Ovary (tissue), 9 donors: Measurements from ENCODE around the gene ERVV-1. TPM values are rescaled to one million over a fixed set of nuclear protein-coding genes. Genes with fewer than 3 reads are reported as not detected.

Experiments used
- DNase-seq, 5 donors: peaks; one replicate each; pipeline ENCODE4 v3.0.0-alpha.2; 2019 to 2020
- H3K27ac ChIP-seq, 2 donors: fragments of 200-600 bp; one replicate each; pipeline versions ENCODE4 v1.5.1 to v1.8.0; 2019 to 2022
- H3K27me3 ChIP-seq: fragments of 200-600 bp; one replicate; pipeline ENCODE4 v1.8.0; 2022
- H3K36me3 ChIP-seq: fragments of 200-600 bp; sonication (generic); one replicate; pipeline ENCODE4 v1.5.1; 2019
- H3K4me1 ChIP-seq: one replicate; pipeline ENCODE4 v1.8.1; 2013; ENCODE audit warnings: mild to moderate bottlenecking, moderate library complexity; ENCODE audit not compliant: insufficient read depth
- H3K4me3 ChIP-seq: fragments of 200-600 bp; sonication (generic); one replicate; pipeline ENCODE4 v1.5.1; 2017
- H3K9me3 ChIP-seq, 2 donors: fragments of 200-600 bp in 1 of 2; sonication (generic) in 1 of 2; one replicate each; pipeline versions ENCODE4 v1.5.1 to v1.8.1; 2013 to 2019; ENCODE audit warnings: mild to moderate bottlenecking in 1 of 2, moderate library complexity in 1 of 2
- CTCF ChIP-seq, 3 donors: fragments of 450-650 bp in 2 of 3; fragments of 200-600 bp in 1 of 3; IDR thresholded peaks; one replicate each; pipeline versions ENCODE4 v1.5.1 to v1.8.0; 2016 to 2022; ENCODE audit warnings: antibody characterized with exemption in 3 of 3, mild to moderate bottlenecking in 1 of 3
- EP300 ChIP-seq: sonication (generic); formaldehyde crosslinking; IDR thresholded peaks from one replicate; pipeline ENCODE4 v1.6.1; 2017; ENCODE audit warnings: antibody characterized with exemption
- POLR2A ChIP-seq: fragments of 450-650 bp; IDR thresholded peaks from one replicate; pipeline ENCODE4 v1.6.1; 2017; ENCODE audit warnings: antibody characterized with exemption, mild to moderate bottlenecking, moderate library complexity
- WGBS, 3 donors: extraction: QIAGEN DNeasy Blood & Tissue Kit in 1 of 3; methylation state at CpG; one replicate each; pipeline versions ENCODE4 v1.1.5 to v1.1.7; 2013 to 2017; 5-methylcytosine and 5-hydroxymethylcytosine counted together
- intact Hi-C, 4 donors: fragments of 100-400 bp; cut with DNase I; formaldehyde crosslinking; loops; one replicate each; pipeline versions ENCODE4 v1.11.0 to v1.15.1; 2022 to 2023
- polyA plus RNA-seq, 2 donors: library from polyadenylated mRNA; stranded (reverse); fragments of 200-250 nt in 1 of 2; fragments of 350-450 nt in 1 of 2; fragmentation: Illumina TruSeq in 1 of 2; extraction: RNeasy Lipid Tissue Mini Kit (QIAGEN cat#74804) in 1 of 2; gene quantifications; one replicate each; pipeline ENCODE4 v1.2.3, GENCODE V29; 2013 to 2014
- total RNA-seq, 7 donors: library from RNA; depleted of rRNA in 2 of 7; stranded (reverse); fragments of >200 nt in 2 of 7; fragmentation: NEBNext Ultra II Directional in 3 of 7; extraction: Animal tissue kit (Norgen Biotek cat#: 25700) in 3 of 7; gene quantifications; one replicate each; pipeline versions ENCODE4 v1.1.0 to v1.2.4, GENCODE V29; 2016 to 2023
- donor health status: DM: no; HTN: no; CAD: no; lungs with moderate emphysema.
- donor health status: DM: no; HTN: no; CAD: no.
- donor health status: Bipolar disorder and iron deficiency.
- donor health status: DM: yes; HTN: yes; CAD: no.
- donor health status: DM: no; HTN: no; CAD: no.
- donor health status: DM: yes; HTN: yes; CAD: no.

Gene ERVV-1
- total and polyA plus RNA-seq, 9 donors, result not detected

- Histone ChIP-seq H3K27ac (peak overlapping the region in 1 of 2 donors; percentile 73), H3K36me3 (no peaks in the 10 kb centered on the region), H3K4me3 (peak overlapping the region; percentile 57), H3K27me3 (no peaks in the 10 kb centered on the region), H3K9me3 (no peaks in the 10 kb centered on the region), H3K4me1 (peaks cover 2% of the 10 kb centered on the region)
- intact Hi-C loops, result loop anchor here in 2 of 4 donors (2.0 to 5.0 kb wide), 2 partner anchors 49 to 199 kb away; partner anchors contain the start of gene ZNF665 (in 1 of the 2)
- peak; percentile 6 to 77 (median 37) for TF ChIP-seq CTCF (IDR thresholded peaks at IDR 0.05)
- no peak for TF ChIP-seq POLR2A
- TF ChIP-seq EP300, result no peak
- WGBS, 3 donors, result 1 to 2% (median 1%) methylated on average over 41 to 50 of the region's 50 CpGs
- DNase-seq, result peak; percentile 80 to 88 (median 84)
Measured at GRCh38 chr19:52993342-52994178, 20.2 kb upstream of the ERVV-1 start.

GRCh38 chr19:52995711-52996110, 18.0 kb upstream of the ERVV-1 start:
- DNase-seq, result no peak
- no peak for TF ChIP-seq POLR2A
- no peak for TF ChIP-seq CTCF (IDR thresholded peaks at IDR 0.05)
- no peak for TF ChIP-seq EP300
- intact Hi-C loops, result no loop called here

GRCh38 chr19:52997975-52998374, 15.7 kb upstream of the ERVV-1 start:
- 70 to 76% (median 75%) methylated on average over 9 of the region's 9 CpGs for WGBS, 3 donors

More at GRCh38 chr19:52995711-52996110, 18.0 kb upstream of the ERVV-1 start:
- 86 to 91% (median 90%) methylated on average over 7 of the region's 7 CpGs for WGBS, 3 donors
- Histone ChIP-seq H3K36me3 (no peaks in the 10 kb centered on the region), H3K4me3 (no peak overlapping the region), H3K4me1 (peaks cover 2% of the 10 kb centered on the region), H3K27ac (no peak overlapping the region), H3K9me3 (no peaks in the 10 kb centered on the region), H3K27me3 (no peaks in the 10 kb centered on the region)

GRCh38 chr19:53002479-53002878, 11.2 kb upstream of the ERVV-1 start:
- H3K9me3 ChIP-seq, result no peaks in the 10 kb centered on the region
- intact Hi-C loops, result no loop called here
- H3K27me3 ChIP-seq, result no peaks in the 10 kb centered on the region
- H3K36me3 ChIP-seq, result no peaks in the 10 kb centered on the region
- no peak for TF ChIP-seq EP300
- TF ChIP-seq POLR2A, result no peak
- TF ChIP-seq CTCF (IDR thresholded peaks at IDR 0.05), result no peak
- 25 to 38% (median 37%) methylated on average over 2 of the region's 2 CpGs for WGBS, 3 donors
- no peaks in the 10 kb centered on the region for H3K4me1 ChIP-seq
- no peak overlapping the region for H3K4me3 ChIP-seq
- no peak for DNase-seq
- H3K27ac ChIP-seq, result no peak overlapping the region

More at GRCh38 chr19:52997975-52998374, 15.7 kb upstream of the ERVV-1 start:
- no peaks in the 10 kb centered on the region for H3K9me3 ChIP-seq
- no peak overlapping the region for H3K4me3 ChIP-seq
- intact Hi-C loops, result no loop called here
- no peak for TF ChIP-seq CTCF (IDR thresholded peaks at IDR 0.05)
- TF ChIP-seq POLR2A, result no peak
- TF ChIP-seq EP300, result no peak
- H3K27ac ChIP-seq, result no peak overlapping the region
- H3K4me1 ChIP-seq, result no peaks in the 10 kb centered on the region
- H3K36me3 ChIP-seq, result no peaks in the 10 kb centered on the region
- no peaks in the 10 kb centered on the region for H3K27me3 ChIP-seq
- DNase-seq, result no peak
